Psoas muscle (tissue), 8 donors: ENCODE measurements around the gene TUBA3C. TPM values are rescaled to one million over a fixed set of nuclear protein-coding genes. Genes with fewer than 3 reads are reported as not detected.

ENCODE experiments used
- ATAC-seq, 4 donors: fragments of 200-7000 bp; cut with Tn5 transposase; one replicate each; pipeline ENCODE4 v1.9.1; 2020; ENCODE audit warnings: moderate library complexity in 3 of 4, mild to moderate bottlenecking in 2 of 4
- DNase-seq, 2 donors: peaks; one replicate each; pipeline ENCODE4 v3.0.0-alpha.2; 2020
- H3K27ac ChIP-seq: fragments of 200-600 bp; one replicate; pipeline ENCODE4 v1.8.0; 2022
- H3K27me3 ChIP-seq, 3 donors: fragments of 200-600 bp in 1 of 3; one replicate each; pipeline versions ENCODE4 v1.6.1 to v1.8.0; 2013 to 2022; ENCODE audit warnings: low read length in 2 of 3, mild to moderate bottlenecking in 2 of 3, moderate library complexity in 1 of 3; ENCODE audit not compliant: insufficient read depth in 3 of 3
- H3K36me3 ChIP-seq, 2 donors: fragments of 200-600 bp in 1 of 2; one replicate each; pipeline versions ENCODE4 v1.6.1 to v1.8.0; 2013 to 2022; ENCODE audit warnings: low read depth in 1 of 2, mild to moderate bottlenecking in 1 of 2, moderate library complexity in 1 of 2; ENCODE audit not compliant: insufficient read depth in 1 of 2
- H3K4me1 ChIP-seq: fragments of 200-600 bp; one replicate; pipeline ENCODE4 v1.8.0; 2022
- H3K4me3 ChIP-seq: fragments of 200-600 bp; one replicate; pipeline ENCODE4 v1.8.0; 2022; ENCODE audit warnings: mild to moderate bottlenecking
- H3K9me3 ChIP-seq: fragments of 200-600 bp; one replicate; pipeline ENCODE4 v1.8.0; 2022
- CTCF ChIP-seq: fragments of 200-600 bp; IDR thresholded peaks from one replicate; pipeline ENCODE4 v1.8.0; 2022; ENCODE audit warnings: antibody characterized with exemption
- WGBS, 3 donors: extraction: QIAGEN DNeasy Blood & Tissue Kit; methylation state at CpG; one replicate each; pipeline versions ENCODE4 v1.1.6 to v1.1.7; 2013; 5-methylcytosine and 5-hydroxymethylcytosine counted together
- intact Hi-C, 2 donors: fragments of 100-400 bp; cut with DNase I; formaldehyde crosslinking; loops; one replicate each; pipeline versions ENCODE4 v1.11.0 to v1.14.2; 2022
- polyA plus RNA-seq, 3 donors: library from polyadenylated mRNA; stranded (reverse); fragments of 200-250 nt; gene quantifications; one replicate each; pipeline ENCODE4 v1.2.3, GENCODE V29; 2013
- total RNA-seq, 4 donors: library from RNA; stranded (reverse); fragmentation: NEBNext Ultra II Directional in 2 of 4; extraction: Animal tissue kit (Norgen Biotek cat#: 25700) in 2 of 4; gene quantifications; one replicate each; pipeline versions ENCODE4 v1.2.1 to v1.2.4, GENCODE V29; 2021 to 2023
- donor health status: healthy with polysubstance abuse.
- donor health status: DM: no; HTN: no; CAD: no; lungs with moderate emphysema.
- donor health status: Bipolar disorder and iron deficiency.
- donor health status: healthy.
- donor health status: DM: yes; HTN: yes; CAD: no.
- donor health status: DM: no; HTN: no; CAD: no.
- donor health status: DM: no; HTN: no; CAD: no.
- donor health status: DM: yes; HTN: yes; CAD: no.

TUBA3C gene
- total and polyA plus RNA-seq, 7 donors, result 0.03 TPM; not detected in 6

DNA sequence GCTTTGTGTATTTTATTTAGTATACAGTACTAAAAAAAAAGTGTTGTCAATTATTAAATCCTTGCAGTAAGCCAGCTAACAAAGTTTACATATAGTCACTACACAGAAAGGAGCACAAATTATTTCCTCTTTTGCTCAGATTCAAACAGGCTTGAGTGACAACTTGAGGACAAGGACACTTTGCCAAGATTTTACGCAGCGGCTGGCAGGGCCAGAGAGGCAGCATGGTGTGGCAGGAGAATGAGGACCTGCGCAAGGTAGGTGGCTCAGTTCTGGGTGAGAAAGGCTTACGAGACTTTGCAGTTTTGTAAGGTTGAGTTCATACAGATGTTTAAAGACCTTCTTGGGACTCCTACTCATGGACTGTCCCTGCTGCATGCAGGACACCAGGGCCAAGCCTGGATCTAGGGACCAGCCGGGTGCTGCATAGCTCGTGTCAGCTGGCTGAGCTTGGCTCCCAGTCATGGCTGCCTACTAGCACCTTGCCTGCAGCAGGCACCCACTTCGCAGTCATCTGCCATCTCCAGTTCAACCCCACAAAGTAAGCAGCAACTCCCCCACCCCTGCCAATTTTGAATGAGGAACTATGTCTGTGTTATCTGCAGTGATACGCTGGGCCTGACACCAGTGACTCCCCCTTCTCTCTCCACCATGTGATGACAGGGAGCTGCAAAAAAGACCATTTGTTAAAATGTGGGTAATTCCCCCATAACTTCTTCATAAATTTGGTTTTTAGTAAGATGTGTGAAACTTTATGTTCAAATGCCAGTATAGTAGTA lies 3.7 kb upstream of the TUBA3C start:
- Histone ChIP-seq H3K4me3 (no peak overlapping the region), H3K27me3 (peaks cover 0 to 2% (median 0%) of the 10 kb centered on the region in 3 donors), H3K36me3 (no peaks in the 10 kb centered on the region), H3K27ac (no peak overlapping the region), H3K4me1 (no peaks in the 10 kb centered on the region), H3K9me3 (no peaks in the 10 kb centered on the region)
- no peak for TF ChIP-seq CTCF
- intact Hi-C loops, result no loop called here
- DNase-seq (no peak), ATAC-seq (no peak)
- 83 to 85% (median 84%) methylated on average over 8 of the region's 8 CpGs for WGBS, 3 donors

DNA sequence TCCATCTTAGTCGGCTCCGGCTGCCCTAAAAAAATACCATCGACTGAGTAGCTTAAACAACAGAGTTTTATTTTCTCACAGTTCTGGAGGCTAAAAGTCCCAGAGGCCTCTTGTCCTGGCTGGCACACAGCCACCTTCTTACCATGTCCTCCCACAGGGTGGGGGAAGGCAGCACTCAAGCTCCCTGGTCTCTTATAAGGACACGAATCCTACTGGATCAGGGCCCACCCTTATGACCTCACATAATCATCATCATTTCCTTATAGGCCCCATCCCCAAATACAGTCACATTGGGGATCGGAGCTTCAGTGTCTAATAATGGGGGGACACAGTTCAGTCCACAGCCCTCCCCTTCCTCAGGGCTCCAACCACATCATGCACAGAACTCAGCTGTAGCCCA lies 2.6 kb upstream of the TUBA3C start:
- ATAC-seq (no peak), DNase-seq (no peak)
- H3K4me1 ChIP-seq, result no peaks in the 10 kb centered on the region
- WGBS, 3 donors, result 89 to 90% (median 90%) methylated on average over 5 of the region's 5 CpGs
- no peaks in the 10 kb centered on the region for H3K9me3 ChIP-seq
- H3K36me3 ChIP-seq, result no peaks in the 10 kb centered on the region
- TF ChIP-seq CTCF, result no peak
- H3K27me3 ChIP-seq, result peaks cover 0 to 2% (median 0%) of the 10 kb centered on the region in 3 donors
- H3K4me3 ChIP-seq, result no peak overlapping the region
- intact Hi-C loops, result no loop called here
- no peak overlapping the region for H3K27ac ChIP-seq

GRCh38 chr13:19183676-19184075 lies 2.1 kb upstream of the TUBA3C start:
- no peaks in the 10 kb centered on the region for H3K4me1 ChIP-seq
- intact Hi-C loops, result no loop called here
- H3K27ac ChIP-seq, result no peak overlapping the region
- TF ChIP-seq CTCF, result no peak
- no peaks in the 10 kb centered on the region for H3K9me3 ChIP-seq
- DNase-seq (no peak), ATAC-seq (no peak)
- H3K27me3 ChIP-seq, result peaks cover 0 to 2% (median 0%) of the 10 kb centered on the region in 3 donors
- WGBS, 3 donors, result 45 to 53% (median 45%) methylated on average over 3 of the region's 3 CpGs
- no peaks in the 10 kb centered on the region for H3K36me3 ChIP-seq
- no peak overlapping the region for H3K4me3 ChIP-seq

GRCh38 chr13:19182536-19182935 lies 912 bp upstream of the TUBA3C start:
- Histone ChIP-seq H3K27ac (no peak overlapping the region), H3K36me3 (no peaks in the 10 kb centered on the region), H3K9me3 (no peaks in the 10 kb centered on the region), H3K4me3 (no peak overlapping the region), H3K27me3 (peaks cover 0 to 2% (median 0%) of the 10 kb centered on the region in 3 donors), H3K4me1 (no peaks in the 10 kb centered on the region)
- 87 to 90% (median 89%) methylated on average over 16 of the region's 16 CpGs for WGBS, 3 donors
- intact Hi-C loops, result no loop called here
- ATAC-seq (no peak), DNase-seq (no peak)
- TF ChIP-seq CTCF, result no peak
